T-helper 17 cell (primary cell): ENCODE measurements around the gene AMIGO3. TPM values are rescaled to one million over a fixed set of nuclear protein-coding genes. Genes with fewer than 3 reads are reported as not detected.
"Not testable (repeated sequence)": the region's sequence is repeated elsewhere in the genome, so short reads cannot be mapped to it uniquely, and the experiment has no call there.

Experiments
- ATAC-seq: fragments of 150-1000 bp; cut with Tn5 transposase; 2 replicates; pipeline ENCODE4 v1.10.0; 2021; ENCODE audit warnings: mild to moderate bottlenecking, moderate library complexity
- DNase-seq, 3 donors: peaks; one replicate each; pipeline versions ENCODE4 v3.0.0 to v3.0.0-alpha.2; 2020 to 2021
- H3K9me3 ChIP-seq: one replicate; pipeline ENCODE4 v1.7.0; 2013; ENCODE audit warnings: low read length, mild to moderate bottlenecking; ENCODE audit not compliant: control insufficient read depth, poor library complexity, severe bottlenecking
- H3K27ac Mint-ChIP-seq: one replicate; pipeline ENCODE4 v1.8.0; 2022; ENCODE audit warnings: mild to moderate bottlenecking, moderate library complexity, mixed read lengths
- H3K27me3 Mint-ChIP-seq: one replicate; pipeline ENCODE4 v1.8.0; 2022; ENCODE audit warnings: mixed read lengths
- H3K36me3 Mint-ChIP-seq: one replicate; pipeline ENCODE4 v1.8.0; 2022; ENCODE audit warnings: low read depth, mixed read lengths
- H3K4me1 Mint-ChIP-seq: one replicate; pipeline ENCODE4 v1.8.0; 2022; ENCODE audit warnings: mild to moderate bottlenecking, mixed read lengths
- H3K4me3 Mint-ChIP-seq: one replicate; pipeline ENCODE4 v1.8.0; 2022; ENCODE audit warnings: mild to moderate bottlenecking, moderate library complexity, mixed read lengths
- total RNA-seq, 4 donors: library from RNA in 2 of 4; stranded (reverse) in 2 of 4; gene quantifications; one replicate each; pipeline ENCODE4 v1.2.3 and lab custom pipeline; 2022 to 2026

AMIGO3 gene
- total RNA-seq, 2 donors from 2014 or later = 0.99 TPM; not detected in 1

GRCh38 chr3:49700014-49700413 is 19.5 kb downstream of the AMIGO3 start:
- peaks cover 7% of the 10 kb centered on the region for H3K4me1 Mint-ChIP-seq
- H3K4me3 Mint-ChIP-seq = no peak overlapping the region
- H3K27me3 Mint-ChIP-seq = no peaks in the 10 kb centered on the region
- no peak overlapping the region for H3K27ac Mint-ChIP-seq
- DNase-seq (no peak), ATAC-seq (no peak)
- H3K9me3 ChIP-seq = no peaks in the 10 kb centered on the region
- H3K36me3 Mint-ChIP-seq = no peaks in the 10 kb centered on the region

DNA sequence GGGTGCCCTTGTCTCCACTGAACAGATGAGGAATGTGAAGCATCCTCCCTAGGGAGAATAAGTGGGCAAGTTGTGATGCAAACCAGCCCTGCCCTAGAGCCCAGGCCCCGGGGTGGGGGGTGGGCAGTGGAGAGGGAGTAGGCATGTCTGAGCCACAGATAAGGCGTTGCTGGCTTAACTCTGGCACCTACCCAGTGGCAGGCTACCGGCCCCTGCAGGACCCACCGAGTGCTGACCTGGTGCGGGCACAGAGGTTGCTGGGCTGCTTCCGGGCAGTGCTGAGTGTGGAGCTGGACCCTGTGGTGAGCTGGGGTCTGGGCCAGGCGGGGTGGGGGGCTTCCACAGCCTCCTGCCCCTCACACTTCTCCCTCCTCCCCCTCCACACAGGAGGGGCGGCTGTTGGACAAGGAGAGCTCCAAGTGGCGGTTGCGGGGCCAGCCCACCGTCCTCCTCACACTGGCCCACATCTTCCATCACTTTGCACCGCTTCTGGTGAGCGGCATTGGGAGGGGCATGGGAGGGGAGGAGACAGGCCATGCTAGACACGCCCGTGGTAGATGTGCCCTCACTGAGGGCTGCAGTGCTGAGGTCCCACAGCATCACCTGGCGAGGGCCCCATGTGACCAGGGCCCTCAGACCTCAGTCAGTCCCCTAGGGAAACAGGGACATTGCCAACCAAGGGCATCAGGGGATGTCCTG is 20.1 kb downstream of the AMIGO3 start:
- Mint-ChIP-seq H3K4me1 (peaks cover 7% of the 10 kb centered on the region), H3K27ac (no peak overlapping the region), H3K27me3 (no peaks in the 10 kb centered on the region), H3K4me3 (no peak overlapping the region), H3K36me3 (no peaks in the 10 kb centered on the region)
- ATAC-seq (no peak), DNase-seq (no peak)
- no peaks in the 10 kb centered on the region for H3K9me3 ChIP-seq

DNA sequence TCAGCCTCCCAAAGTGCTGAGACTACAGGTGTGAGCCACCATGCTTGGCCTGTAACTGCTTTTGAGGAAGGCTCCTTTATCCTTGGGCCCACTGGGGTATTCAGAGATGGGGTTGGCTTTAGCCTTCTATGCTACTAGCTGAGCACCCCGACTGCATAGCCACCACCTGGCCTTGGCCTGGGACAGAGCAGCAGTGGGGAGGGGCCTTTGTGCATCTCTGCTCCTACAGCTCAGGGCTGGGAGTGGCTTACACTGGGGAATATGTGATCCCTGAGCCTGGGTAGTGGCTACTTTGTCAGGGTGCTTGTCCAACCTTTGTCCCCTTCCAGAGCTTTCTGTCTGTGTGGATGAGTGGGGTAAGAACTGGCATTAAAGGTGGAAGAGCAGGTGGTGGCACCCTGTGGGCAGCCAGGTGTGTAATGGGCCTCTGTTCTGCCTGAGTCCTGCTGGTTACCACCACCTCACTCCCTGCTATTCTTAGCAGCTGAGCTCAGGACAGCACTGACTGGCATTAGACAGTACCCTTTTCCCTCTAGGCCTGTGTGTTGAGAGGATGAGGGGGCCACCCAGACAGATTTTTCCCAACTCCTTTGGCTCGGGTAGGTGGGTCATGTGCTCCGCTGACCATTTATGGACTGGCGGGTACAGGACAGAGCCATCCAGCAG is 24.0 kb downstream of the AMIGO3 start:
- H3K4me1 Mint-ChIP-seq, H3K4me3 Mint-ChIP-seq, H3K27me3 Mint-ChIP-seq, H3K27ac Mint-ChIP-seq, H3K36me3 Mint-ChIP-seq, DNase-seq, ATAC-seq, H3K9me3 ChIP-seq: not testable (repeated sequence)

DNA sequence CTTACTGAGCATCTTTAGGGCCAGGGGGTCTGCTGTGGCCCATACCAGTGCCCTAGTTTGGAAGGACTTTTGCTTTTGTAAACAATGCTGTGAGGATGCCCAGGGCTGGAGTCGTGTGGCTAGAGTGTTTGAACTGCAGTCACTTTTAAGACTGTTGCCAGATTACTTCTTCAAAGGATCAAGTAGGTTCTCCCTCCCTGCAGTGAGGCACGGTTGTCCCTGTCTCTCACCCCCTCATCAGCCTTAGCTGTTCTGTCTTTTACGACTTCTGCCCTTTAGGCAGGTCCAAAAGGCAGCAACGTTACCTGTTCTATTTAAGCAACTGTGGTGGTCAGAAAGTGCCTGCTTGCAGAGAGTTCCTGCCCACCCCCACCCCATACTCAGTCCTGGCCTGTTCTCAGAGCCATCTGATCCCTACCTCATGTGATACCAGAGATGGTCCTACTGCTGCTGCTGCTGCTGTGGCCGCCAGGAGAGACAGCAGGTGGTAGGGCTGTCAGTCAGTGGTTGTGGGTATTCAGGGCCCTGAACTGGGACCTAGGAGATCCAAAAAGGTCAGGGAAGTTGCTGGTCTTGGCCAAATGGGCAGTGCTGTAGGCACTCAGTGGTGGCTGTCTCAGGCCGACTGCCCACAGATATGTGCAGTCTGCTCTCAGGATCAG is 24.9 kb downstream of the AMIGO3 start:
- ATAC-seq, DNase-seq, H3K4me3 Mint-ChIP-seq, H3K27me3 Mint-ChIP-seq, H3K36me3 Mint-ChIP-seq, H3K27ac Mint-ChIP-seq, H3K9me3 ChIP-seq: not testable (repeated sequence)
- peaks cover 15% of the 10 kb centered on the region for H3K4me1 Mint-ChIP-seq

GRCh38 chr3:49691481-49691880 is 28.0 kb downstream of the AMIGO3 start:
- H3K4me3 Mint-ChIP-seq, H3K27me3 Mint-ChIP-seq, H3K36me3 Mint-ChIP-seq, ATAC-seq, H3K9me3 ChIP-seq, H3K27ac Mint-ChIP-seq, DNase-seq: not testable (repeated sequence)
- H3K4me1 Mint-ChIP-seq = peaks cover 24% of the 10 kb centered on the region

GRCh38 chr3:49690856-49691255 is 28.6 kb downstream of the AMIGO3 start:
- Mint-ChIP-seq H3K4me1 (peaks cover 24% of the 10 kb centered on the region), H3K4me3 (peak overlapping the region; percentile 98)
- H3K27me3 Mint-ChIP-seq, H3K27ac Mint-ChIP-seq, ATAC-seq, DNase-seq, H3K9me3 ChIP-seq, H3K36me3 Mint-ChIP-seq: not testable (repeated sequence)

DNA sequence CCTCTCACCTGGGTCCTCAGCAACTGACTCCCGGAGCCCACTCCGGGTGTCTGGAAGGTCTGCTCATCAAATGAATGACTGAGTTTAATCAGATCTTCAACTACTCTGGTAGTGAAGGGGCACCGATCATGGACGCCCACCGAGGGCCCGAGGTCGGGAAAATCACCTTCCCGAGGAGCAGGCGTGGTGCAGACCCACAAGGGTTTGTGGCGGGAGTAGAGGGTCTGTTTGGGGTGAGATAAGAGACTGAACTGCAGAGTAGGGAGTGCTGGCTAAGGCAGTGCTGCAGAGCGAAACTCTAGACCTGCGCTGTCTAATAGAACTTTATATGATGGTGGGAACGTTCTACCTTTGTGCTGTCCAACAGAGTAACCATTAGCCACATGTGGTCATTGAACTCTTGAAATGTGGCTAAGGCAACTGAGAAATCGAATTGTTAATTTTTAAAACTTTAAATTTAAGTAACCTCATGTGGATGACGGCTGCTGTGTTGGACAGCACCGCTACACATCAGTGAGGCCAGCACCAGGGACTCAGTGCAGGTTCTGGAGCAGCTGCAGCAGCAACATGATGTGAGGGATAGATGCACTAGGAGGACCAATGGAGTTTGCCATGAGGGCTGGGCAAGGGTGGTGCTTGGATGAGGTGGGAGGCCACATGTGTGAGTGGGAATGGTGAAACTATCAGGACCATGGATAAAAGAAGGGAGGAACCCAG is 29.4 kb downstream of the AMIGO3 start:
- not testable (repeated sequence) for ATAC-seq, H3K36me3 Mint-ChIP-seq, H3K27me3 Mint-ChIP-seq, DNase-seq, H3K9me3 ChIP-seq
- Mint-ChIP-seq H3K4me3 (peak overlapping the region; percentile 98), H3K27ac (peak overlapping the region; percentile 98), H3K4me1 (peaks cover 26% of the 10 kb centered on the region)

DNA sequence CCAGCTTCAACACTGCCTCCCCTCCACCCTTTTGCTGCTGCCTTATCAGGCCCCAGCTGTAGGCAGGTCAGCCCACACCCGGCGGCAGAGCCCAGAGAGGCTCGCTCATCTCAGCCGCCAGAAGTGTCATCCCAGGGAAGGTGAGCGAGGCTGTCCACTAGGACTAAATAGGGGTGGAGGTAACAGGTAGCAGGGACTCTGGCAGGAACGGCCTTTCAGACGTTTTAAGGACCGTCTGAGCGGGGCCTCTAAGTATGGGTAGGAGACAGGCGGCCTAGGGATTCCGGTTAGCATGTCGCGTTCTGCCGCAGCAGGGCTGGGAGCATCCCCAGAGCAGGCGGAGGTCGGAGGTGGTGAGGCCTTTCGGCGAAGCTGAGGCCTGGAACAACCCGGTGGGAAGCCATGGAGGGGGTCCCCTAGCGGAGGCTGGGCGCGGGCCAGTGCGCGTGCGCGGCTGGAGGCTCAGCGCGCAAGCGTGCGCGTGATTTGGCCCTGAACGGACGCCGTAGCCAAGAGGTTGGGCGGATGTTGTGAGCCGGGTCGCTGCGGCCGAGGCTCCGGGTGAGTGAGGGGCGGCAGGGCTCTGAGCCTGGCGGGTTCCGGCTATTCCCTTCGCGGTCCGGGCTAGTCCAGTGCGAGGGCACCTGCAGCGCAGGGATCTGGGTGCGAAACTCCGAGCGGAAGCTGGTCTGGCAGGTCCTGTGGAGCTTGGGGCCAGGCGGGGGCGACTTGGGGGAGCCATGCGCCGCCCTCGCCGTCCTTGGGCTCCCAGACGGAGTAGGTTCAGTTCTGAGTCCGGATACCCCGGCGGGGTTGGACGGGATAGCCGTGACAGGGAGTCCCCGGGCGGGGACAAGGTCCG is 30.2 kb downstream of the AMIGO3 start, which contains the start of the genes MST1 and RNF123:
TSS of gene MST1 (minus strand) at position 429 of the 862 bp plus-strand sequence. CDS start 783 bp downstream, outside the sequence.
TSS of gene RNF123 (plus strand) at position 512 of the 862 bp plus-strand sequence. CDS start 1,609 bp downstream, outside the sequence.
- H3K4me3 Mint-ChIP-seq = peak within 1 kb of the TSS; percentile 98
- ATAC-seq (peak; percentile 86), DNase-seq (peak; percentile 89 to 92 (median 90))
- no peaks in the 10 kb centered on the region for H3K36me3 Mint-ChIP-seq
- peak within 1 kb of the TSS; percentile 98 for H3K27ac Mint-ChIP-seq
- peaks cover 5% of the 10 kb centered on the region for H3K27me3 Mint-ChIP-seq
- peaks cover 26% of the 10 kb centered on the region for H3K4me1 Mint-ChIP-seq
- H3K9me3 ChIP-seq = no peaks in the 10 kb centered on the region

- Mint-ChIP-seq H3K4me3 (peak overlapping the region; percentile 98), H3K4me1 (peaks cover 26% of the 10 kb centered on the region), H3K27ac (peak overlapping the region; percentile 98)
- not testable (repeated sequence) for H3K9me3 ChIP-seq, DNase-seq, ATAC-seq, H3K36me3 Mint-ChIP-seq, H3K27me3 Mint-ChIP-seq
These were observed 31.0 kb downstream of the AMIGO3 start for GRCh38 chr3:49688338-49689045.

- Mint-ChIP-seq H3K4me1 (peaks cover 25% of the 10 kb centered on the region), H3K4me3 (peak overlapping the region; percentile 71)
- not testable (repeated sequence) for H3K27ac Mint-ChIP-seq, H3K36me3 Mint-ChIP-seq, ATAC-seq, H3K27me3 Mint-ChIP-seq, DNase-seq, H3K9me3 ChIP-seq
These were observed 32.1 kb downstream of the AMIGO3 start for GRCh38 chr3:49687424-49687795.

DNA sequence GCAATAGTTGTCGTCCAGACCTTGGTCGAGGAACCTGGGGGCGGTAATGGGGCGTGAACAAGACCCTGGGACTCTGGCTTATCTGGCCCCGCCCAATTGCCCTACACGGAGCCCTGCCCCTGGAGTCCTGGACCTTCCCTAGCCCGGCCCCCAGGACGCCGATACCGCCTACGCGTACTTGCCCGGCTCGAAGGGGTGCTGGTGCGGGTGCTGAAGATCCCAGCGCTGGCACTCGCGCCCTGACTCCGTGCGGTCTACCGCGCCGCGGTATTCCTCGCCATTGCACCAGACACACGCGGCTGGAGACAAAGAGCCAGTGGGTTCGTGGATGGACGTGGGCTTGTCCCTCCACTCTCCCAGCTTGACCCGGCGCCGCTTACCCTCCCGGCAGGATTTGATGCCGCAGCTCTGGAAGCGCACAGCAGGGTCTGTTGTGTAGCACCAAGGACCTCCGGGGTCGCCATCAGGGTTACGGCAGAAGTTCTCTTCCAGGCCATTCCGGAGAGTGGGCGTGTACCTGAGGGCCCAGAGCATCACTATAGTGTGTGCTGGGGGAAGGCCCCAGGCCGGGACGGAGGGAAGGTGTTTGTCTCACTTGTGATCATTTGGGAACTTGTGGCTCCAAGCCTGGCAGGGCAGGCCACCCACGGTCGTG is 32.6 kb downstream of the AMIGO3 start:
- not testable (repeated sequence) for H3K27me3 Mint-ChIP-seq, H3K9me3 ChIP-seq, H3K27ac Mint-ChIP-seq, H3K36me3 Mint-ChIP-seq
- DNase-seq (peak in 1 of 3 donors; percentile 39), ATAC-seq (peak; percentile 10)
- Mint-ChIP-seq H3K4me1 (peaks cover 25% of the 10 kb centered on the region), H3K4me3 (peak overlapping the region; percentile 71)
